ENCODE results near the gene ARHGAP24. TPM values are rescaled to one million over a fixed set of nuclear protein-coding genes. Genes with fewer than 3 reads are reported as not detected.
A peak's percentile ranks its signal among the peaks of the same experiment; 100 is the strongest.

The ARHGAP24 gene
- polyA plus RNA-seq, 1 of the 3 experiments (the other 2 are of a cell fraction) = 1.4 TPM

- ChIA-PET CTCF (no interaction called here), POLR2A (no interaction called here)
- H3K36me3 ChIP-seq (replicated peaks in 1 of 2; ENCODE audit: control insufficient read depth in 1 of 2, insufficient read depth in 2 of 2, low read length in 1 of 2) = no peaks in the 10 kb centered on the region
- H4K20me1 ChIP-seq (ENCODE audit: insufficient read depth) = no peaks in the 10 kb centered on the region
- H3K9ac ChIP-seq = no peak overlapping the region
- DNase-seq = no peak
- no peaks in the 10 kb centered on the region; a peak in 2 of 4 replicates for H3K4me1 ChIP-seq (ENCODE audit: control insufficient read depth in 1 of 2, insufficient read depth in 2 of 2, low read depth in 1 of 2, low read length in 1 of 2)
- H3K9me3 ChIP-seq = no peaks in the 10 kb centered on the region
- H3K9me2 ChIP-seq = no peaks in the 10 kb centered on the region
- no peaks in the 10 kb centered on the region for H3K79me2 ChIP-seq (ENCODE audit: insufficient read depth)
- no peak overlapping the region for H2AFZ ChIP-seq (ENCODE audit: low read depth)
- TF ChIP-seq NFIC (IDR thresholded peaks at IDR 0.05; ENCODE audit: borderline replicate concordance) (0 out of 2 replicates have a peak, but pooled peaks have one; percentile 59), PBX3 (IDR thresholded peaks at IDR 0.05) (peak; percentile 64), EZH2phosphoT487 (IDR thresholded peaks at IDR 0.05; ENCODE audit: borderline replicate concordance, low read depth) (no peak), SMC3 (IDR thresholded peaks at IDR 0.05; ENCODE audit: low read depth, low read length) (no peak), MEF2A (IDR thresholded peaks at IDR 0.05; ENCODE audit: borderline replicate concordance, low read depth) (no peak), TCF12 (IDR thresholded peaks at IDR 0.05) (peak; percentile 34; the same call in 1 of the 2 replicates), EP300 (IDR thresholded peaks at IDR 0.05; ENCODE audit: borderline replicate concordance in 1 of 2, low read depth in 1 of 2, low read length in 1 of 2) (no peak), RFX5 (IDR thresholded peaks at IDR 0.05; ENCODE audit: low read length) (no peak)
- H3K27me3 ChIP-seq (ENCODE audit: insufficient read depth) = no peaks in the 10 kb centered on the region
- no peak overlapping the region for H3K4me2 ChIP-seq
- 91% methylated on average over 1 of the region's 1 CpG for WGBS (ENCODE audit: low lambda C conversion rate)
- H3K27ac ChIP-seq (ENCODE audit: low read depth in 2 of 2, low read length in 1 of 2) = no peak overlapping the region
- peaks cover 6% of the 10 kb centered on the region for H3F3A ChIP-seq (replicated peaks; ENCODE audit: insufficient read depth)
- H3K4me3 ChIP-seq (ENCODE audit: low read depth in 2 of 2, low read length in 1 of 2) = no peak overlapping the region
Measured at GRCh38 chr4:86011117-86011516, 536.2 kb downstream of the ARHGAP24 start.

DNA sequence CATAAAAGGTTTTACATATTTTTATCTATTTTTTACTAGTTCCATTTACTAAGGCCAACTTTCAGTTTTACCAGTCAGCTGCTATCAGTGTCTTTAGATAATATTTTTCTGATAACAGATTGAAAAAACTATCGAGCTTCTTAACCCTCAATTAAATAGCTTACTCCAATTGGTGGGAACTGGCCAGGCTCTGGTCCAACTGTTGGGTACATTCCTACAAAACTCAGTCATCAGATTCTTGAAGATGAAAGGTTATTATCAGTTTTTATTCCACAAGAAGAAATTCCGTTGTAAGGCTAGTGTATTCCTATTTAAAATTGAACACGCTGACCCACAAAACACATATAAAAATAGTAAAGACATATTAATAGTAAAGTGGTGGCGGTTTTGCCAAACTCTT is 538.7 kb downstream of the ARHGAP24 start:
- Histone ChIP-seq H3K4me1 (ENCODE audit: control insufficient read depth in 1 of 2, insufficient read depth in 2 of 2, low read depth in 1 of 2, low read length in 1 of 2) (no peaks in the 10 kb centered on the region; a peak in 3 of 4 replicates), H3K9me2 (no peaks in the 10 kb centered on the region), H3K36me3 (replicated peaks in 1 of 2; ENCODE audit: control insufficient read depth in 1 of 2, insufficient read depth in 2 of 2, low read length in 1 of 2) (no peaks in the 10 kb centered on the region), H2AFZ (ENCODE audit: low read depth) (no peak overlapping the region), H4K20me1 (ENCODE audit: insufficient read depth) (no peaks in the 10 kb centered on the region), H3K27me3 (ENCODE audit: insufficient read depth) (no peaks in the 10 kb centered on the region), H3K9me3 (no peaks in the 10 kb centered on the region), H3K4me2 (no peak overlapping the region), H3F3A (replicated peaks; ENCODE audit: insufficient read depth) (peaks cover 6% of the 10 kb centered on the region), H3K9ac (no peak overlapping the region), H3K79me2 (ENCODE audit: insufficient read depth) (no peaks in the 10 kb centered on the region), H3K4me3 (ENCODE audit: low read depth in 2 of 2, low read length in 1 of 2) (no peak overlapping the region), H3K27ac (ENCODE audit: low read depth in 2 of 2, low read length in 1 of 2) (no peak overlapping the region)
- DNase-seq = no peak
- ChIA-PET POLR2A (no interaction called here), CTCF (interaction anchor here (0.6 to 1.5 kb wide), 2 partner anchors 10 to 1899 kb away, joined by 3 to 4 read pairs; no protein-coding TSS in a partner anchor)
- TF ChIP-seq RAD21 (IDR thresholded peaks at IDR 0.05; ENCODE audit: low read length) = no peak
- no peak for TF ChIP-seq NRF1 (IDR thresholded peaks at IDR 0.05; ENCODE audit: low read depth, low read length)
- no peak for TF ChIP-seq MXI1 (IDR thresholded peaks at IDR 0.05; ENCODE audit: low read depth, low read length)
- TF ChIP-seq FOSL2 (IDR thresholded peaks at IDR 0.05; ENCODE audit: borderline replicate concordance, low read depth) = peak; percentile 25; the same call in 1 of the 2 replicates
- TF ChIP-seq MAX (IDR thresholded peaks at IDR 0.05; ENCODE audit: low read depth) = no peak
- no peak for TF ChIP-seq CHD2 (IDR thresholded peaks at IDR 0.05; ENCODE audit: low read length, partially characterized antibody)
- TF ChIP-seq JUND (IDR thresholded peaks at IDR 0.05) = peak; percentile 46
- no peak for TF ChIP-seq TCF12 (IDR thresholded peaks at IDR 0.05)
- TF ChIP-seq FOXJ3 (CRISPR knock-in tag; IDR thresholded peaks at IDR 0.05) = no peak
- TF ChIP-seq SMC3 (IDR thresholded peaks at IDR 0.05; ENCODE audit: low read depth, low read length) = no peak
- TF ChIP-seq ELF1 (IDR thresholded peaks at IDR 0.05) = no peak
- no peak for TF ChIP-seq EP300 (IDR thresholded peaks at IDR 0.05; ENCODE audit: borderline replicate concordance in 1 of 2, low read depth in 1 of 2, low read length in 1 of 2)
- no peak for TF ChIP-seq POLR2AphosphoS5 (IDR thresholded peaks at IDR 0.05; ENCODE audit: low read depth, low read length)
- TF ChIP-seq MEF2A (IDR thresholded peaks at IDR 0.05; ENCODE audit: borderline replicate concordance, low read depth) = no peak
- TF ChIP-seq FOXM1 (IDR thresholded peaks at IDR 0.05; ENCODE audit: low read depth) = no peak
- no peak for TF ChIP-seq PBX3 (IDR thresholded peaks at IDR 0.05)
- no peak for TF ChIP-seq EZH2phosphoT487 (IDR thresholded peaks at IDR 0.05; ENCODE audit: borderline replicate concordance, low read depth)
- WGBS (ENCODE audit: low lambda C conversion rate) = 53% methylated on average over 4 of the region's 4 CpGs

Measured in SK-N-SH (cell line).